HL-60 (cell line): ENCODE results near the gene PIK3CB.
"Not testable (repeated sequence)": the region's sequence is repeated elsewhere in the genome, so short reads cannot be mapped to it uniquely, and the experiment has no call there.

Experiments used
- DNase-seq, 2 experiments: peaks; one replicate each; pipeline ENCODE4 v3.0.0-alpha.2; 2010 to 2020; ENCODE audit warnings: low read depth in 1 of 2, low spot score in 1 of 2
- H3K27ac ChIP-seq: fragments of 250-450 bp; sonication (Bioruptor Pico); replicated peaks from 2 replicates; pipeline ENCODE4 v1.5.1; 2020; ENCODE audit warnings: mild to moderate bottlenecking, moderate library complexity
- H3K27me3 ChIP-seq: fragments of 250-450 bp; sonication (Bioruptor Pico); 2 replicates; pipeline ENCODE4 v1.5.1; 2021; ENCODE audit warnings: mild to moderate bottlenecking, moderate library complexity; ENCODE audit not compliant: insufficient read depth, poor library complexity, severe bottlenecking
- H3K4me3 ChIP-seq: replicated peaks from 2 replicates; pipeline ENCODE4 v1.5.1; 2011; ENCODE audit warnings: mild to moderate bottlenecking, control low read depth, low read length; ENCODE audit not compliant: insufficient read depth
- GABPA ChIP-seq: IDR thresholded peaks from 2 replicates; pipeline ENCODE4 v1.6.1; 2012; ENCODE audit warnings: low read depth
- POLR2AphosphoS5 ChIP-seq: IDR thresholded peaks from 2 replicates; pipeline ENCODE4 v1.6.1; 2012; ENCODE audit warnings: low read depth
- SPI1 ChIP-seq: IDR thresholded peaks from 2 replicates; pipeline ENCODE4 v1.6.1; 2012; ENCODE audit warnings: low read depth, mild to moderate bottlenecking, borderline replicate concordance
- TF ChIP-seq, protein P1 (sequence below): IDR thresholded peaks from one replicate; pipeline ENCODE4 v1.5.1; 2011; ENCODE audit warnings: low read length, control low read depth, inconsistent platforms; ENCODE audit not compliant: insufficient read depth
- TF ChIP-seq, protein P2 (sequence below): IDR thresholded peaks from 2 replicates; pipeline ENCODE4 v1.6.1; 2012; ENCODE audit warnings: low read depth; ENCODE audit not compliant: insufficient replicate concordance

PIK3CB gene

DNA sequence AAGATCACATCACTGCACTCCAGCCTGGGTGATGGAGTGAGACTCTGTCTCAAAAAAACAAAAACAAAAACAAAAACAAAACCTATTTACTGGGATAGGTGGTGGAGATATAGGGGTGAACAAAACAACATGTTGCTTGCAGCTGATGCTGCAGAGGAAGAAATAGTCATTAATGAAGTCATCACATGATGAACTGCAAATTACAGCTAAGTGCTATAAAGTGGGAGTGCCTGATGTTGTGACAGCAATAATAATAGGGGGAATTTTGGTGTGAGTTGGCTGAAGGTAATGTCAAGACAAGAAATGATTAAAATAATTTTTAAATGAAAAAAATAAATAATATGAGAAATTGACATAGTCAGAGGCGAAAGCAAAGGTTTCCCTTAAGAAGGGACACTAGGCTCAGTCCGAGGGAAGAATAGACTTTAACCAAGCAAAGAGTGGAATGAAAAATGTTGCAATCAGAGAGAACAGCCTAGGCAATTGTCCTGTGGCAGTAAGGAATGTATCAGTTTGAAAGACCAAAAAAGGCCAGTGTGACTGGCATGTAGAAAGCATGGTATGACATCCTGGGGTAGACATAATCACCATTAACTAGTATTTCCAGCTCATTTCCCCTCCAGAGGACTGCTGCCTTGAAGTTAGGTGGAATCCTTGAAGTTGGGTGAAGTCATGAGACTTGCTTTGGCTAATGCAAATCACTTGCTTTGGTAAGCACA is 14.7 kb upstream of the PIK3CB start:
- no peaks in the 10 kb centered on the region for H3K27me3 ChIP-seq
- TF ChIP-seq POLR2AphosphoS5: no peak
- no peak for TF ChIP-seq SPI1
- TF ChIP-seq, protein P1, sequence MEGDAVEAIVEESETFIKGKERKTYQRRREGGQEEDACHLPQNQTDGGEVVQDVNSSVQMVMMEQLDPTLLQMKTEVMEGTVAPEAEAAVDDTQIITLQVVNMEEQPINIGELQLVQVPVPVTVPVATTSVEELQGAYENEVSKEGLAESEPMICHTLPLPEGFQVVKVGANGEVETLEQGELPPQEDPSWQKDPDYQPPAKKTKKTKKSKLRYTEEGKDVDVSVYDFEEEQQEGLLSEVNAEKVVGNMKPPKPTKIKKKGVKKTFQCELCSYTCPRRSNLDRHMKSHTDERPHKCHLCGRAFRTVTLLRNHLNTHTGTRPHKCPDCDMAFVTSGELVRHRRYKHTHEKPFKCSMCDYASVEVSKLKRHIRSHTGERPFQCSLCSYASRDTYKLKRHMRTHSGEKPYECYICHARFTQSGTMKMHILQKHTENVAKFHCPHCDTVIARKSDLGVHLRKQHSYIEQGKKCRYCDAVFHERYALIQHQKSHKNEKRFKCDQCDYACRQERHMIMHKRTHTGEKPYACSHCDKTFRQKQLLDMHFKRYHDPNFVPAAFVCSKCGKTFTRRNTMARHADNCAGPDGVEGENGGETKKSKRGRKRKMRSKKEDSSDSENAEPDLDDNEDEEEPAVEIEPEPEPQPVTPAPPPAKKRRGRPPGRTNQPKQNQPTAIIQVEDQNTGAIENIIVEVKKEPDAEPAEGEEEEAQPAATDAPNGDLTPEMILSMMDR: no peak
- no peak for TF ChIP-seq GABPA
- TF ChIP-seq, protein P2, sequence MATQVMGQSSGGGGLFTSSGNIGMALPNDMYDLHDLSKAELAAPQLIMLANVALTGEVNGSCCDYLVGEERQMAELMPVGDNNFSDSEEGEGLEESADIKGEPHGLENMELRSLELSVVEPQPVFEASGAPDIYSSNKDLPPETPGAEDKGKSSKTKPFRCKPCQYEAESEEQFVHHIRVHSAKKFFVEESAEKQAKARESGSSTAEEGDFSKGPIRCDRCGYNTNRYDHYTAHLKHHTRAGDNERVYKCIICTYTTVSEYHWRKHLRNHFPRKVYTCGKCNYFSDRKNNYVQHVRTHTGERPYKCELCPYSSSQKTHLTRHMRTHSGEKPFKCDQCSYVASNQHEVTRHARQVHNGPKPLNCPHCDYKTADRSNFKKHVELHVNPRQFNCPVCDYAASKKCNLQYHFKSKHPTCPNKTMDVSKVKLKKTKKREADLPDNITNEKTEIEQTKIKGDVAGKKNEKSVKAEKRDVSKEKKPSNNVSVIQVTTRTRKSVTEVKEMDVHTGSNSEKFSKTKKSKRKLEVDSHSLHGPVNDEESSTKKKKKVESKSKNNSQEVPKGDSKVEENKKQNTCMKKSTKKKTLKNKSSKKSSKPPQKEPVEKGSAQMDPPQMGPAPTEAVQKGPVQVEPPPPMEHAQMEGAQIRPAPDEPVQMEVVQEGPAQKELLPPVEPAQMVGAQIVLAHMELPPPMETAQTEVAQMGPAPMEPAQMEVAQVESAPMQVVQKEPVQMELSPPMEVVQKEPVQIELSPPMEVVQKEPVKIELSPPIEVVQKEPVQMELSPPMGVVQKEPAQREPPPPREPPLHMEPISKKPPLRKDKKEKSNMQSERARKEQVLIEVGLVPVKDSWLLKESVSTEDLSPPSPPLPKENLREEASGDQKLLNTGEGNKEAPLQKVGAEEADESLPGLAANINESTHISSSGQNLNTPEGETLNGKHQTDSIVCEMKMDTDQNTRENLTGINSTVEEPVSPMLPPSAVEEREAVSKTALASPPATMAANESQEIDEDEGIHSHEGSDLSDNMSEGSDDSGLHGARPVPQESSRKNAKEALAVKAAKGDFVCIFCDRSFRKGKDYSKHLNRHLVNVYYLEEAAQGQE: no peak
- H3K27ac ChIP-seq: no peak overlapping the region
- H3K4me3 ChIP-seq: no peak overlapping the region
- no peak for DNase-seq

DNA sequence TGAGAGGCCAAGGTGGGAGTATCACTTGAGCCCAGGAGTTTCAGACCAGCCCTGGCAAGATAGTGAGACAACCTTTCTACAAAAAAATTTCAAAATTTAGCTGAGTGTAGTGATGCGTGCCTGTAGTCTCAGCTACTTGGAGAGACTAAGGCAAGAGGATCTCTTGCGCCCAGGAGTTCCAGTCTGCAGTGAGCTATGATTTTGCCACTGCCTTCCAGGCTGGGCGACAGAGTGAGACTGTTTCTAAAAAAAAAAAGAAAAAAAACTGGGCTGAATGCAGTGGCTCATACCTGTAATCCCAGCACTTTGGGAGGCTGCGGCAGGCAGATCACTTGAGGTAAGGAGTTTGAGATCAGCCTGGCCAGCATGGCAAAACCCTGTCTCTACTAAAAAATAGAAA is 14.0 kb upstream of the PIK3CB start:
- no peak for DNase-seq
- Histone ChIP-seq H3K4me3 (no peak overlapping the region), H3K27ac (no peak overlapping the region), H3K27me3 (no peaks in the 10 kb centered on the region)
- TF ChIP-seq, protein P1: no peak
- no peak for TF ChIP-seq SPI1
- TF ChIP-seq GABPA: no peak
- TF ChIP-seq POLR2AphosphoS5: no peak
- TF ChIP-seq, protein P2: no peak

DNA sequence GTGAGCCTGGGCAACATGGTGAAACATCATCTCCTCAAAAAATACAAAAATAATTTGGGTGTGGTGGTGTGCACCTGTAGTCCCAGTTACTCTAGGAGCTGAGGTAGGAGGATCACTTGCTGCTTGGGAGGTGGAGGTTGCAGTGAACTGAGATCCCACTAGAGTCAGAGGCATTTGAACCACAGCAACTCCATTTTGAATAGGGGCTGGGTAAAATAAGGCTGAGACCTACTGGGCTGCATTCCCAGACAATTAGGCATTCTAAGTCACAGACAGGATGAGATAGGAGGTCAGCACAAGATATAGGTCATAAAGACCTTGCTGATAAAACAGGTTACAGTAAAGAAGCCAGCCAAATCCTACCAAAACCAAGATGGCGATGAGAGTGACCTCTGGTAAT is 12.1 kb upstream of the PIK3CB start:
- H3K4me3 ChIP-seq, DNase-seq, H3K27ac ChIP-seq, H3K27me3 ChIP-seq: not testable (repeated sequence)

DNA sequence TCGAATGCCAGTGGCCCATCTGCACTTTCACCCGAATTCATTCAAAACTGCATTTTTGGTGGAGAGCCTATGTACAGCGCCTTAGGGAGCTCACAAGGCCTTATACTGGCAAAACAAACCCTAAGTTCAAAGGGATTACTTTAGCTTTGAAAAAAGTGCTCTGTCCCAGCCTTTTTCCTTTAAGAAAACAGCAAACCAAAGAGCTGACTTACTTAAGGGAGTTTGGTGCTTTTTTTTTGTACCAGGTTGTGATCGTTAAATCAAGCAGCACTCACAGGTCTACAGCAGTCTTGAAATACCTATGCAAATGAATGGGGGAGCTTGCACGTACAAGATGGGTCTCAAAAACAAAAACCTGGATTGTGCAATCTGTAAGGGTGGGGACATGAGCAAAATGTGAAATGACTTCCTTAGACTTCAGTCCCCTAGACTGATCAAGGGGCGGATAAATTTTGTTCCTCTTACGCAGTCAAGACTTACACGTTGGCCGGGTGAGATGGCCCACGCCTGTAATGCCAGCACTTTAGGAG is 11.6 kb upstream of the PIK3CB start:
- Histone ChIP-seq H3K27ac (no peak overlapping the region), H3K27me3 (no peaks in the 10 kb centered on the region), H3K4me3 (no peak overlapping the region)
- TF ChIP-seq GABPA: no peak
- TF ChIP-seq, protein P2: no peak
- DNase-seq: peak in 1 of 2 experiments; percentile 25
